ENCODE results near the gene UBN1. TPM values are rescaled to one million over a fixed set of nuclear protein-coding genes. Genes with fewer than 3 reads are reported as not detected.
"Not testable (repeated sequence)": the region's sequence is repeated elsewhere in the genome, so short reads cannot be mapped to it uniquely, and the experiment has no call there.

UBN1 gene
- polyA plus RNA-seq, 10 donors, result 15.8 to 23.0 (median 19.5) TPM

GRCh38 chr16:4884209-4884608 is 36.9 kb downstream of the UBN1 start:
- no peak for DNase-seq

GRCh38 chr16:4884972-4885874 is 37.9 kb downstream of the UBN1 start:
- no peak for DNase-seq

DNA sequence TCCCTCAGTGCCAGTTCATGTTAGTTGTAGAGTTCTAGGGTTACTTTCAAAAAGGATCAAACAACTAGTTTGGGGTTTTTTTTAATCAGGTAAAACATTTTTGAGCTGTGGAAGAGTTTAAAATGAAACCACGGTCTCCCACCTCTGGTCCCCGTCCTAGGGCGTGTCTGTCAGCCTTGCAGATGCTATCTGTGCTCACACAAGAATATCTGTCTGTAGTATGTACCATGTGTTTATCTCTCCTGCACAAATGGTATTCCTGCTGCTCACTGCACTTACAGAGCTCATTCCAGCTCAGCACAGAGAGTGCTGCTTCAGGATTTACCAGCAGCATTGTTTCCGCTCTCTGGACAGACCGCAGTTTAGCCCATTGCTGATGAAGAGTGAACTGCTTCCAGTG is 38.9 kb downstream of the UBN1 start:
- DNase-seq, result no peak

DNA sequence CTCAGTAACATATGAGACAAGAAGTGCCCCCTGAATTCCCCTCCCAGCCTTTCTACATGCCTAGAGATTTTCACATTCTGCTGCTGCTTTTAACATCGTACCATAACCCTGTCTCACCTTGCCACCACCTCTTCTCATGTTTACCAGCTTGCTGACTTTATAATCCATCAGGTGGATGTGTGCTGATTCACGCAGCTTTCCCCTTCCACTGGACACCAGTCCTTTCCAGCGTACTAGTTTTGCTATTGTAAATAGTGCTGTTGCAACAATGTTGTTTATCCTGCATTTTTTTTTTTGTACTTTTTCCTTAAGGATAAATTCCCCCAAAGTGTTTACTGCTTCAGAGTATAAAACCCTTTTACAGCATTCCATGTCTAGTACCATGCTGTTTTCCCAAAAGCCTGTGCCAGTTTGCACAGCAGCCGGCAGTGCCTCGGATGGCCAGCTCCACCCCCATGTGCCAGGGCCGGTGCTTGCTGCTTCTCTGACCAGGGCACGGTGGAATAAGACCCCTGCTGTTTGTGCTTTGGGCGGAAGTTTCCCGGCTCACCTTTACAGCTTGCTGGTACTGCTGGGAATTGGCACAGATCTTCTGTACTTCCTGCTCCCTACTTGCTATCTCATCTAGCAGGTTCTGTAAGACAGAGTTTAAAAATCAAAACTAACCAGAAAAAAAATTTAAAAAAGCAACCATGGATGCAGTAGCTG is 41.3 kb downstream of the UBN1 start:
- DNase-seq, result no peak

- DNase-seq, result no peak
Measured at GRCh38 chr16:4890026-4890425, 42.7 kb downstream of the UBN1 start.

- no peak for DNase-seq
Measured at GRCh38 chr16:4890686-4891085, 43.4 kb downstream of the UBN1 start.

DNA sequence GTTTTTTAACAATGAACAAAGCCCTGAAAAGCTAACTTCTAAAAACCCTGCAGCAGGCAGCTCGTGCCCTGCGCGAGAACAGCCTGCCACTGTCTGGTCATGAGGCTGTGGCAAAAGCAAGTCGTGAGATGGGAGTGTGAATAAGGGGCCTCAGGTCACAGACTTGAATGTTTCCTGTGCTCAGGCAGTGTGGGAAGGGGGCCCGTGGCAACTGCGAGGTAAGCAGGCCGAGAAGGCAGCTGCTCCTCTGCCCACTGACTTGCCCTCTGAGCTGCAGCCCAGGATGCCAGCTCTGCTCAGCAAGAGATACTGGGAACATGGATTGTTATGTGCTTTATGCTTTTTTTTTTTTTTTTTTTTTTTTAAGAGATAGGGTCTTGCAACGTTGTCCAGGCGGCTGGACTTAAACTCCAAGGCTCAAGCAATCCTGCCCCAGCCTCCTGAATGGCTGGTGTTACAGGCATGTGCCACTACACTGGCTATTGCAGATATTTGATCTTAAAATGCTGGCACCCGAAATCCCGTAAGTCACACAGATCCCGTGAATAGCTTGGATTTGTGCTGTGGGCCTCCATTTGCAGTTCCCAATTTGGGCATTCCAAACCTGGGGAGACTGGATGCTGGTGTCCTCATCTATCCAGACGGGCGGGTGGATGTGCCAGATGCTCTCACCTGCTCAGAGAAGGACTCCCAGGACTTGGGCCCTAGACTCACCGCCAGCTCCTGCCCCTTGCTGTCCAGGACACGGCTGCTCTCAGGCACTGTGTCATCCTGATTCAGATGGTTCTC is 44.0 kb downstream of the UBN1 start:
- DNase-seq, result no peak

DNA sequence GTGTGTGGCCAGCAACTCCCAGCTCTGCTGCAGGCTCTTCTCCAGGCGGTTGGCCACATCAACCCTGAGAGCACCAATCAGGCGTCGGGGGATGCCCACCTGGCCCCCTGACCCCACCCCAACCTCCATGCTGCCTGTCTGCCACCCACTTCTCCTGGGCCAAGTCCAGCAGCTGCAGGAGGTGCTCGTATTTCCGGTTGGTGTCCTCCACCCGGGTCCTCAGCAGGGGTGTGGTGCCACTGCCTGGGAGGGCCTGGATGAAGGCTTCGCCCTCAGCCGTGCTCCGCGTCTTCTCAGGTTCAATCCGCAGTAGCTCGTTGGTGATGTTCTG is 44.6 kb downstream of the UBN1 start:
- no peak for DNase-seq

DNA sequence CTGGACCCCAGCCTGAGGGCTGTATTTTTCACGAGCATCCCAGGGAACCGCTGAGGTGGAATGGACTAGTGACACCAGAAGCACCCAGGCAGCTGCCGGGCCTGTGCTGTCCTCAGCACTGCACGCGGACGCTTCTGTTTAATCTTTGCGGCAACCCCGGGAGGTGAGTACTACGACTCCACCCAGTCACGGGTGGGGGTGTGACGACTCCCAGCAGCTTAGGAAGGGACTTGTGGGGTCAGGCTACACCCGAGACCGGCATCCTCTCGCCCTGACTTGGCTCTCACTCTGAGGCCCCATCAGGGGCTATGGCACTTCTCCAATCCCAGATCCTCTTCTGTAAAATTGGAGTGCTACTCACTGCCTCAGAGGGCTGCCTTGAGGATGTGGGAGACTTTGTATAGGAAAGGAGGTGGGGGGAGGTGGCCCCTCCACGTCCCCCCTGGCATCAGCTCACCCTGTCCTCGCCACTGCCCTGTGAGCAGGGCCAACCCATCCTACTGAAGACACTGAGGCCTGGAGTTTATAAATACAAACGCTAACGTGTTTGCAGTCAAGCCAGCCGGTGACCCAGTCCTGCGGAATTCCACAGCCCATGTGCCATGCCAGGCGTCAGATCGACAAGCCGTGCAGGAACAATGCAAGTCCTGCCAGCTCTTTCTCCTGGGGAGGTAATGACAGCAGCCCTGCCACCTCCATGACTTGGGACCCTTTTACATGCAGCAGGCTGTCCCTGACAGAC is 45.3 kb downstream of the UBN1 start:
- DNase-seq, result peak; percentile 27 to 81 (median 36)

DNA sequence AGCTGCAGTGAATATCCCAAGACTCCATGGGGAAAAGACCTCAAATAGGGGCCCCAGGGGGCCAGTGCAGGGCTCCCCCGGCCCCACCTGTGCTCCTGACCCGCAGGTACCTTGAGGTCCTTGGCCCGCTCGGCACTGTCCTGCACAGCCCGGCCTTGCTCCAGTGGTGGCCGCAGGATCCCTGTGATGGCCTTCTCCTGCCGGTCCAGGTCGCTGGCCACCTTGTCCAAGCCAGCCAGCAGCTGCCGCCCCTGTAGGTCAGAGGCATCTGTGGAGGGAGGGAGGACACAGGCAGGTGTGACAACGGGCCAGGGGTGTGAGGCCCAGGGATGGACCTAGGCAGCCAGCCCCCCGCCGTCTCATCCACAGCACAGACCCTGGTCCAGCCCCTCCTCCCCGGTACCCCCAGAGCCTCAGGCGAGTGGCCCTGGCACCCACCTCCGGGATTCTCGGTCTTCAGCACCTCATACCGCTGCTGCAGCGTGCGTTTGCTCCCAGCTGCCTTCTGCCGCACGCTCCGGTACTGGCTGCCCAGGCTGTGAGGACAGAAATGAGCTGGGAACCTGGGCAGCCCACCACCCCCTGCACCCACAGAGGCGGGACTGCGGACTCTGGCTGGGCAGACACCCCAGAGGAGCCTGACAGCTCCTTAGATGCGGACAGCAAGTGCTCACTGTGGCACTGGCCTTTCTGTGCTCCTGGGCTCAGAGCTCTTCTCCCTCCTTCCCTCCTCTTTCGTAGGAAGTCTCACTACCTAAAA is 46.0 kb downstream of the UBN1 start:
- DNase-seq, result no peak

DNA sequence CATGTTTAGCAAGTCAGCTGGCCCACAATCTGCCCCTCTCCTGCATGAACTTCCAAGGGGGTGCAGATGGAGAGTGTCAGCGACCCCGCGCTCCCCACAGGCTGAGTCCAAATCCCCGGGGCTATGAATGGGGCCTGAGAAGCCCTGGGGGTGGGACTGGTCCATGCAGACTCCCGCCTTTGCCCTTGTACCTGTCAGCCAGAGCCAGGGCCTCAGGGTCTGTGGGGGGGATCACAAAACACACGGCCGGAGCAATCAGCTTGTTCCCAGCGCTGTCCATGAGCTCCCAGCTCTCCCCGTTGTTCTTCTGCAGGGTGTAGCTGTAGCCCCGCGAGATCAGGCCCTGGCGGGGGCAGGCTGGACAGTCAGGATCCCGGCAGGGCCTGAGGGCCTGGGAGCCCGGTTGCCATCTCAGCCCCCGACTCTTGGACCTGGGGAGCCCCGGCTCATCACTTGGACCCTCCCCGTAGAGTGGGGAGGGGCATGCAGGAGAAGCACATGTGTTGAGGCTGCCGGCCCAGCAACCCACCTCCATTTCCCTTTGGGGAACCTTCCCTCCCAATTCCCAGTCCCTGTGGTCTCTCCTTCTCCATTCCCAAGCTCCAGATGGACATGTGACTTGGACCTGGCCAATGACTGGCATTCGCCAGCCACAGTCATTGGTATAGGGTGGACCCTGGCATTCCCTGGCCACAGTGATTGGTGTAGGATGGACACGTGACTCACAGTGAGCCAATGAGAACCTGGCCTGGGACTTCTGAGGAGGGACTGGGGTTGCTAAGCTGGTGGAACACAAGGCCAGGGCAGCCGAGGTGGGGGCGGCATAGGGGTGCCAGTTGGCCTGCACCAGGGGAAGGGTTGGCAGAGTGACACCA is 47.2 kb downstream of the UBN1 start:
- no peak for DNase-seq

DNA sequence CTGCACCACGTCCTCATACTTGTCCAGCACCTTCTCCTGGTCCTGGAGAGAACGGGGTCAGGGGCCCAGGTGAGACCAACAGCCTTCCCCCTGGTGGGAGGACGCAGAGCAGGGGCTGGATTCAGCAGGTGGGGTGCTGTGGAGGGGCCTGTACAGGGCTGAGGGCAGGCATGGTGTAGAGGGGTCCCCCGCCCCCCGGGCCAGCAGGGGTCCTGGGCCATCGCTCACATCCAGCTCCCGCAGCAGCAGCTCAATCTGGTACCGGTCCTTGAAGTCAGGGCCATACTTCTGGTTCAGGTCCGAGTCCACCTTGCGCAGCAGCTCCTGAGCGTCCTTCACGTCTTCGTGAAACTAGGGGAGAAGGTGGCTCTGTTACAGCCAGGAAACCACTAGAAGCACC is 48.1 kb downstream of the UBN1 start:
- no peak for DNase-seq

DNA sequence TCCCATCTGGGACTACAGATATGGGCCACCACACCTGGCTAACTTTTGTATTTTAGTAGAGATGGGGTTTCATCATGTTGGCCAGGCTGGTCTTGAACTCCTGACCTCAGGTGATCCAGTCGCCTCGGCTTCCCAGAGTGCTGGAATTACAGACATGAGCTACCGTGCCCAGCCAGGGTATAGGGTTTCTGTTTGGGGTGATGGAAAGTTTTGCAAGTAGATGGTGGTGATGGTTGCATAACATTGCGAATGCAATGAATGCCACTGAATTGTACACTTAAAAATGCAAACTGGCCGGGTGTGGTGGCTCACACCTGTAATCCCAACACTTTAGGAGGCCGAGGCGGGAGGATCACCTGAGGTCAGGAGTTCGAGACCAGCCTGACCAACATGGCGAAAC is 49.5 kb downstream of the UBN1 start:
- not testable (repeated sequence) for DNase-seq

DNA sequence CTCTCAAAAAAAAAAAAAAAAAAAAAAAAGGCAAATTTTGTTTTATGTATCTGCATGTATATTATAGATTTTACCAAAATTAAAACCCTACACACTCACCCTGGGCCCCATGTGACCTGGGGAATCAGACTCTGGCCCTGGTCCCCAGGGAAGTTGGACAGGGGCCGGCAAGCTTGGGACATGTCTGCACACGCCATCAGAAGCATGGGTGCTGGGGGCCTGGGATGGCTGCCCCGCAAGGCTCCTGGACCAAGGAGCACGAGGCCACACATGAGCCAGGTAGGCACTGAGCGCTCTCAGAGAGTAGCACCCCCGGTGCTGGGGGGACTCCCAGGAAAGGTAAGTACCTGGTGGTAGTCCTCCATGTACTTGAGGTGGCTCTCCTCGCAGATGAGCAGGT is 50.0 kb downstream of the UBN1 start:
- no peak for DNase-seq

- no peak for DNase-seq
Measured at GRCh38 chr16:4898811-4899473, 51.7 kb downstream of the UBN1 start.

DNA sequence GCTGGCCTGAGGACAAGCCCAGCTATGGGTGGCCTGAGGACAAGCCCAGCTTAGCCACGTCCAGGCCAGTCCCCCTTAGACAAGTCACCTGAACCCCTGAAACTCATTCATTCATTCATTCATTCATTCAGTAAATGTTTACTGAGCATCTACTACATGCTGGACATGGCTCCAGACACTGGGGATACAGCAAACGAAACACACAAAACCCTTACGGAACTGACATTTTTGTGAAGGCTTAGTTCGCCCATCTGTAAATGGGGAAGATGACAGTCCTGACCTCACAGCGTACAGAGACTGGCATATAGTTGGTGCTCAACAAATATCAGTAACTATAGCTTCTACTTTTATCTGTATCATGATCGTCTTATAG is 52.2 kb downstream of the UBN1 start:
- no peak for DNase-seq

GRCh38 chr16:4900036-4900435 is 52.8 kb downstream of the UBN1 start:
- no peak for DNase-seq

DNA sequence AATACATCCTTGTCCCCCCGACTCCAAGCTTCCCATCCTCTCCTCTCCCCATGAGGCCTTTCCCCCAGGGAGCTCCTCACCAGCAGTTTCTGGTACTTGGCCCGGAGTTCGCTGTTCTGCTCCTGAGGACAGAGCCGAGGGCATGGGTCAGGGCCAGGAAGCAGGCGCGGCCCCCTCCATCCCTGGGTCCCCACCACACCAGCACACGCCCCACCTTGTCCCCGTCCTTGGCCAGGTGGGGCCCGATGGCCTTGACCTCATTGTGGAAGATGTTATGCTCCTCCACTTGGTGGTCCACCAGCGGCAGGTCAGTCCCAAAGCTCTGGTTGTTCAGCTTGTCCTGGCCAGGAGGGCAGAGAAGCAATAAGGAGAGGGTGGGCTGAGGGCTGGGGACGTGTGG is 53.5 kb downstream of the UBN1 start:
- DNase-seq, result no peak

DNA sequence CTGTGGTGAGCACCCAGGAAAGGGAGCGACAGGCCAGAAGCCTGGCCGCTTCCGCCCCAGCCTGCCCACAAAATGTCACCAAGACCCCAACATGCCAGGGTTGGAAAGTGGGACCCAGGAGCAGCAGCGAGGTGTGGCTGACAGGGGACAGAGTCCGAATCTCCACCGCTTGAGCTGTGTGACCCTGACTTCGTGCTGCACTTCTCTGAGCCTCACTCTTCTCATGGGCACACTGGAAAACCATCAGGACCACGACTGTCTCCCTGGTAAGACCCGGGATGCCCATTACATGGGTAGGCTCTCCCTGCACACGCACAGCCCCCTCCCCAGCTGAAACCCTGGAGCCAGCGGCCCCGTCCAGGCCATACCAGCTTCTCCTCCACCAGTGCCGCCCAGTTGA is 54.8 kb downstream of the UBN1 start:
- DNase-seq, result no peak
